Measurements from ENCODE around the gene STXBP6.

Gene STXBP6

GRCh38 chr14:24971255-24971654, 78.7 kb downstream of the STXBP6 start:
- H3K4me3 ChIP-seq (ENCODE audit: insufficient read depth, low read length, poor library complexity, severe bottlenecking) = no peak overlapping the region
- no peaks in the 10 kb centered on the region for H3F3A ChIP-seq (ENCODE audit: insufficient read depth)
- no peak overlapping the region for H3K4me2 ChIP-seq (ENCODE audit: low read depth, low read length, poor library complexity, severe bottlenecking)
- no peak overlapping the region for H3K27ac ChIP-seq (ENCODE audit: low read depth, low read length)
- H3K27me3 ChIP-seq (ENCODE audit: low read length) = no peaks in the 10 kb centered on the region
- no peaks in the 10 kb centered on the region for H3K9me3 ChIP-seq (ENCODE audit: insufficient read depth, low read length)
- H2AFZ ChIP-seq (ENCODE audit: low read depth, low read length, severe bottlenecking) = no peak overlapping the region
- no peak for TF ChIP-seq EZH2phosphoT487 (conservative IDR thresholded peaks at IDR 0.05; ENCODE audit: low read length)
- TF ChIP-seq, protein P1, sequence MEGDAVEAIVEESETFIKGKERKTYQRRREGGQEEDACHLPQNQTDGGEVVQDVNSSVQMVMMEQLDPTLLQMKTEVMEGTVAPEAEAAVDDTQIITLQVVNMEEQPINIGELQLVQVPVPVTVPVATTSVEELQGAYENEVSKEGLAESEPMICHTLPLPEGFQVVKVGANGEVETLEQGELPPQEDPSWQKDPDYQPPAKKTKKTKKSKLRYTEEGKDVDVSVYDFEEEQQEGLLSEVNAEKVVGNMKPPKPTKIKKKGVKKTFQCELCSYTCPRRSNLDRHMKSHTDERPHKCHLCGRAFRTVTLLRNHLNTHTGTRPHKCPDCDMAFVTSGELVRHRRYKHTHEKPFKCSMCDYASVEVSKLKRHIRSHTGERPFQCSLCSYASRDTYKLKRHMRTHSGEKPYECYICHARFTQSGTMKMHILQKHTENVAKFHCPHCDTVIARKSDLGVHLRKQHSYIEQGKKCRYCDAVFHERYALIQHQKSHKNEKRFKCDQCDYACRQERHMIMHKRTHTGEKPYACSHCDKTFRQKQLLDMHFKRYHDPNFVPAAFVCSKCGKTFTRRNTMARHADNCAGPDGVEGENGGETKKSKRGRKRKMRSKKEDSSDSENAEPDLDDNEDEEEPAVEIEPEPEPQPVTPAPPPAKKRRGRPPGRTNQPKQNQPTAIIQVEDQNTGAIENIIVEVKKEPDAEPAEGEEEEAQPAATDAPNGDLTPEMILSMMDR (IDR thresholded peaks at IDR 0.05; ENCODE audit: insufficient read depth, low read length, poor library complexity, severe bottlenecking) = no peak
- no peaks in the 10 kb centered on the region for H3K9me2 ChIP-seq (replicated peaks; ENCODE audit: insufficient read depth, low read length)
- no peaks in the 10 kb centered on the region for H3K36me3 ChIP-seq (ENCODE audit: low read length)
- no peaks in the 10 kb centered on the region for H3K79me2 ChIP-seq (ENCODE audit: insufficient read depth, low read length)
- no peaks in the 10 kb centered on the region for H4K20me1 ChIP-seq (ENCODE audit: low read depth, low read length)
- no peak overlapping the region for H3K9ac ChIP-seq (ENCODE audit: low read length)

- Histone ChIP-seq H3F3A (ENCODE audit: insufficient read depth) (no peaks in the 10 kb centered on the region), H3K27ac (ENCODE audit: low read depth, low read length) (no peak overlapping the region), H3K79me2 (ENCODE audit: insufficient read depth, low read length) (no peaks in the 10 kb centered on the region), H3K27me3 (ENCODE audit: low read length) (no peaks in the 10 kb centered on the region), H4K20me1 (ENCODE audit: low read depth, low read length) (no peaks in the 10 kb centered on the region), H3K4me3 (ENCODE audit: insufficient read depth, low read length, poor library complexity, severe bottlenecking) (no peak overlapping the region), H3K9ac (ENCODE audit: low read length) (no peak overlapping the region), H3K9me3 (ENCODE audit: insufficient read depth, low read length) (no peaks in the 10 kb centered on the region), H2AFZ (ENCODE audit: low read depth, low read length, severe bottlenecking) (no peak overlapping the region), H3K4me2 (ENCODE audit: low read depth, low read length, poor library complexity, severe bottlenecking) (no peak overlapping the region), H3K9me2 (replicated peaks; ENCODE audit: insufficient read depth, low read length) (no peaks in the 10 kb centered on the region), H3K36me3 (ENCODE audit: low read length) (no peaks in the 10 kb centered on the region)
- TF ChIP-seq, protein P1 (IDR thresholded peaks at IDR 0.05; ENCODE audit: insufficient read depth, low read length, poor library complexity, severe bottlenecking) = no peak
- no peak for TF ChIP-seq EZH2phosphoT487 (conservative IDR thresholded peaks at IDR 0.05; ENCODE audit: low read length)
Observed at GRCh38 chr14:24966579-24966964, 83.4 kb downstream of the STXBP6 start.

GRCh38 chr14:24965934-24966578, 83.9 kb downstream of the STXBP6 start:
- no peak overlapping the region for H3K4me2 ChIP-seq (ENCODE audit: low read depth, low read length, poor library complexity, severe bottlenecking)
- H3K27ac ChIP-seq (ENCODE audit: low read depth, low read length) = no peak overlapping the region
- H3K4me3 ChIP-seq (ENCODE audit: insufficient read depth, low read length, poor library complexity, severe bottlenecking) = no peak overlapping the region

More at GRCh38 chr14:24965934-24966578, 83.9 kb downstream of the STXBP6 start:
- Histone ChIP-seq H3K79me2 (ENCODE audit: insufficient read depth, low read length) (no peaks in the 10 kb centered on the region), H3K36me3 (ENCODE audit: low read length) (no peaks in the 10 kb centered on the region), H3K27me3 (ENCODE audit: low read length) (no peaks in the 10 kb centered on the region), H3K9ac (ENCODE audit: low read length) (no peak overlapping the region), H3K9me2 (replicated peaks; ENCODE audit: insufficient read depth, low read length) (no peaks in the 10 kb centered on the region), H3F3A (ENCODE audit: insufficient read depth) (no peaks in the 10 kb centered on the region), H2AFZ (ENCODE audit: low read depth, low read length, severe bottlenecking) (no peak overlapping the region), H4K20me1 (ENCODE audit: low read depth, low read length) (no peaks in the 10 kb centered on the region), H3K9me3 (ENCODE audit: insufficient read depth, low read length) (no peaks in the 10 kb centered on the region)
- TF ChIP-seq, protein P1 (IDR thresholded peaks at IDR 0.05; ENCODE audit: insufficient read depth, low read length, poor library complexity, severe bottlenecking) = no peak
- TF ChIP-seq EZH2phosphoT487 (conservative IDR thresholded peaks at IDR 0.05; ENCODE audit: low read length) = no peak

All from SU-DHL-6 (cell line).